ENCODE measurements around the gene CDAN1.
"Not testable (repeated sequence)": the region's sequence is repeated elsewhere in the genome, so short reads cannot be mapped to it uniquely, and the experiment has no call there.

CDAN1 gene

GRCh38 chr15:42736793-42737528 is at the start of gene CDAN1:
Gene CDAN1 (minus strand): TSS chr15:42737128. CDS start chr15:42737102, 26 bp downstream.
- no peak for DNase-seq

GRCh38 chr15:42785569-42785968 is 48.6 kb upstream of the CDAN1 start:
- DNase-seq, result no peak

GRCh38 chr15:42784705-42785104 is 47.8 kb upstream of the CDAN1 start:
- DNase-seq, result no peak

DNA sequence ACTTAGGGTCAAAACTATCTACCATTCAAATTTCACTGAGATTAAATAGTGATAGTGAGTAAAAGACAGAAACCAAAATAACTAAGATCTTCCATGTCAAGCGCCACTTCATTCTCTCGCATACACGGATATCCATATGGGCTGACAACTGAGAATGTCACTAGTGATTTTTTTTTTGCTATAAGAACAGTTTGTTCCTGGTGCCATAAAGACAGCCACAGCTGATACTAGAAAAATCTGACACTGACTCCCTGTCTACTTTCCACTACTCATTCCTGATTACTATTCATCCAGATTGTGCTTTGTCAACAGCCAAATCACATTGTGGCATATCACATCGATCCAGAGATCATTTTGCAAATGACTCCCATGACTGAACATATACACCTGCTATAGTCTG is 45.8 kb upstream of the CDAN1 start:
- no peak for DNase-seq

GRCh38 chr15:42775416-42775815 is 38.5 kb upstream of the CDAN1 start:
- no peak for DNase-seq

DNA sequence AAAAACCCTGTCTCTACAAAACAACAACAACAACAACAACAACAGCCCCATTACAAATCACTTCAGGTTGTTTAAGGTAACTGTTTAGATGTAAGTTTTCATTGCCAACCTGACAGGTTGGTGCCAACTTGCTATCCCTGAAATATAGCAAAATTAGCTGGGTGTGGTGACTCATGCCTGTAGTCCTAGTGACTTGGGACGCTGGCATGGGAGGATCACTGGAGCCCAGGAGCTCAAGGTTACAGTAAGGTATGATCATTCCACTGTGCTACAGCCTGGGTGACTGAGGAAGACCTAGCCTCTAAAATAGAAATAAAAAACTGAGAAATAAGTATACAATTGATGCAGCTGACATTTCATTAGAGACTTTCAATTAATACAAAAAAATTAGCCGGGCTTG is 36.0 kb upstream of the CDAN1 start:
- DNase-seq, result no peak

DNA sequence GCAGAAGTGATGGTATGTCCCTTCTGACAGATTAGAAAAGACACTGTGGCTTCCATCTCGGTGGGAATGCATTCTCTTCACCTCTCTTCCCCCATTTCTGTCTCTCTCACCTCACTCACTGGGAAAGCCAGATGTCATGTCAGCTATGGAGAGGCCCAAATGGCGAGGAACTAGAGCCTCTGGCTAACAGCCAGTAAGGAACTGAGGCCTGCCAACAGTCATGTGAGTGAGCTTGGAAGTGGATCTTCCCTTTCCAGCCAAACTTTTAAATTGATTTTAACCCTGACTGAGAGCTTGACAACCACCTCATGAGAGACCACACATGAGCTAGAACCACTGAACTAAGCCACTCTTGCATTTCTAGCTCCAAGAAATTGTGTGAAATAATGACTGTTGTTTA is 35.2 kb upstream of the CDAN1 start:
- no peak for DNase-seq

- not testable (repeated sequence) for DNase-seq
Observed at GRCh38 chr15:42766109-42766508, 29.2 kb upstream of the CDAN1 start.

GRCh38 chr15:42764154-42764731 is 27.3 kb upstream of the CDAN1 start:
- DNase-seq, result not testable (repeated sequence)

- not testable (repeated sequence) for DNase-seq
Observed at GRCh38 chr15:42761813-42762212, 24.9 kb upstream of the CDAN1 start.

DNA sequence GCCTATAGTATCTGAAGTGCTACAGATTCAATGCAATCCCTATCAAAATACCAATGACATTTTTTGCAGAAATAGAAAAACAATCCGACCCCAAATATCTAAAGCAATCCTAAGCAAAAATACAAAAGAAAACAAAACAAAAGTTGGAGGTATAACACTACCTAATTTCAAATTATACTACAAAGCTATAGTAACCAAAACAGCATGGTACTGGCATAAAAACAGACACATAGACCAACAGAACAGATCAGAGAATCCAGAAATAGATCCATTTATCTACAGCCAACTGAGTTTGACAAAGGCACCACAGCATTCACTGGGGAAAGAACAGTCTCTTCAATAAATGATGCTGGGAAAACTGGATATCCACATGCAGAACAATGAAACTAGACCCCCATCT is 23.8 kb upstream of the CDAN1 start:
- no peak for DNase-seq

GRCh38 chr15:42759093-42759492 is 22.2 kb upstream of the CDAN1 start:
- DNase-seq, result no peak

- no peak for DNase-seq
Observed at GRCh38 chr15:42750306-42750705, 13.4 kb upstream of the CDAN1 start.

GRCh38 chr15:42749266-42749665 is 12.3 kb upstream of the CDAN1 start:
- DNase-seq, result no peak

DNA sequence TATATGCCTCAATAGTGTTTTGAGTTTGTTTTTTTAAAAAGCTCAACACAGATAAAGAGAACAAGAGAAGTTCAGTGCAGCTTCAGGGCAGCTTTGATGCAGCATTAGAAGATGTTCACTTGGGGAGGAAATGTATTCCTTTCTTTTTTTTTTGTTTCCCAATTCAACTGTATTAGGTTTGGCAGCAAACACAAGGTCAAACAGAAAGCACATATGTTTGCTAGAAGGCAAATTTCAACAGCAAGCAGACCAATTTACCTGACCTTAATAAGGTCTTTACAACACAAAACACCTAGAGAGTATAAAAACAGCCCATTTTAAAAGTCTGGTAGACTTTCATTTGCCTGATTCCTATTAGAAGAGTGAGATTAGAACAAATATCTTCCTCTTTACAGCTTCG is 7.3 kb upstream of the CDAN1 start:
- no peak for DNase-seq

GRCh38 chr15:42742149-42742548 is 5.2 kb upstream of the CDAN1 start:
- DNase-seq, result no peak

GRCh38 chr15:42741710-42742109 is 4.8 kb upstream of the CDAN1 start:
- DNase-seq, result no peak

DNA sequence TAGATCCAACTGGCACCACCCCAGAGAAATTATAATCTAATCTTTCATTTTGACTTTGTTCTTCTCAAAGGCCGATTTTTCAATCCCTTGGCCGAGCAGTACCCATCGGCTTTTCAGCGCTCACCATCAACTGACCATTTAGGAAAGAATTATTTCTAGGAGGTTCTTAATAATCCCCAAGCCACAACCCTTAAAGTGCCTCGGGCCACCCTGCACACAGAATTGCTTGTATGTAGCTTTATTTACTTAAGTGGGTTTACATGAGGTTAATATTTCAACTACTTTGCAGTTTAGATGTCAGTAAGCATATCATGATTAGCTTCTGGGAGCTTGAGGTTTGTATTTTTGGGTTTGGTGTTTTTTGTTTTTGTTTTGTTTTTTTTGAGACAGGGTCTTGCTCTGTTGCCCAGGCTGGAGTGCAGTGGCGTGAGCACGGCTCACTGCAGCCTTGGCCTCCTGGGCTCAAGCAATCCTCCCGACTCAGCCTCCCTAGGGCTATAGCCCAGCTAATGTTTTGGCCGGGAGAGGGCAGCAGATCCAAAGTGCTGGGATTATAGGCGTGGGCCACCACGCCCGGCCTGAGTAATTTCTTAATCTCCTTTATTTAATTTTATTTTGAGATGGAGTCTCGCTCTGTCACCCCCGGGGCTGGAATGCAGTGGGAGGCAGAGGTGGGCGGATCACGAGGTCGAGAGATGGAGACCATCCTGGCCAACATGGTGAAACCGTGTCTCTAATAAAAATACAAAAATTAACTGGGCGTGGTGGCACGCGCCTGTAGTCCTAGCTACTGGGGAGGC is 801 bp upstream of the CDAN1 start:
- no peak for DNase-seq

- DNase-seq, result no peak
Observed at GRCh38 chr15:42736178-42736792, 643 bp downstream of the CDAN1 start.

- DNase-seq, result no peak
Observed at GRCh38 chr15:42735382-42736165, 1.4 kb downstream of the CDAN1 start.

GRCh38 chr15:42734076-42734672 is 2.8 kb downstream of the CDAN1 start:
- no peak for DNase-seq

- no peak for DNase-seq
Observed at GRCh38 chr15:42733027-42733426, 3.9 kb downstream of the CDAN1 start.

All from NCI-H1436 treated with DMSO at 0.1 percent for 48 hours (cell line).